ENCODE measurements around the gene TMPRSS13. TPM values are rescaled to one million over a fixed set of nuclear protein-coding genes. Genes with fewer than 3 reads are reported as not detected.

The TMPRSS13 gene
- total and polyA plus RNA-seq, 2 of the 13 experiments (the other 11 are each of a cell fraction or from before 2014, with no cell fraction given): not detected

- Histone ChIP-seq H2AFZ (ENCODE audit: low read length) (no peak overlapping the region), H3K27ac (ENCODE audit: extremely low read length, insufficient read depth, low read length) (no peak overlapping the region), H3K36me3 (replicated peaks in 1 of 2; ENCODE audit: control insufficient read depth in 1 of 2, insufficient read depth in 2 of 2, low read length in 2 of 2) (no peaks in the 10 kb centered on the region), H3K79me2 (ENCODE audit: insufficient read depth, low read length) (no peaks in the 10 kb centered on the region), H3K4me2 (ENCODE audit: low read depth, low read length) (no peak overlapping the region), H3K4me3 (replicated peaks in 1 of 3; ENCODE audit: insufficient read depth in 1 of 3, low read depth in 2 of 3, low read length in 3 of 3) (no peak overlapping the region), H3K9ac (ENCODE audit: insufficient read depth, low read depth, low read length) (no peak overlapping the region), H3K27me3 (ENCODE audit: control insufficient read depth in 1 of 2, insufficient read depth in 2 of 2, low read length in 2 of 2) (peaks cover 2 to 60% of the 10 kb centered on the region in 2 experiments; a peak in 3 of 5 replicates), H3K4me1 (ENCODE audit: insufficient read depth, low read length) (peaks cover 9% of the 10 kb centered on the region), H3K9me3 (ENCODE audit: low read length) (no peaks in the 10 kb centered on the region), H4K20me1 (ENCODE audit: insufficient read depth, low read length) (no peaks in the 10 kb centered on the region)
- BruUV-seq (replicated peaks): no TSS peak
- CTCF ChIA-PET (ENCODE audit: low intra/inter-chr PET ratio, low total read pairs): no interaction called here
- FAIRE-seq (no peak), ATAC-seq (no peak), DNase-seq (ENCODE audit: low spot score) (no peak)
- POLR2A ChIA-PET: no interaction called here
- WGBS (ENCODE audit: low lambda C conversion rate): 43% methylated on average over 7 of the region's 7 CpGs
- intact Hi-C loops (cut with micrococcal nuclease; ENCODE audit: unreplicated experiment): no loop called here
- TF ChIP-seq ZNF34 (CRISPR knock-in tag; IDR thresholded peaks at IDR 0.05; ENCODE audit: borderline replicate concordance): no peak
- no peak for TF ChIP-seq ZSCAN5A (CRISPR knock-in tag; IDR thresholded peaks at IDR 0.05; ENCODE audit: borderline replicate concordance)
- no peak for TF ChIP-seq ZKSCAN5 (CRISPR knock-in tag; IDR thresholded peaks at IDR 0.05)
- TF ChIP-seq ZNF484 (CRISPR knock-in tag; IDR thresholded peaks at IDR 0.05; ENCODE audit: borderline replicate concordance, low read depth): no peak
- no peak for TF ChIP-seq AFF4 (CRISPR knock-in tag; IDR thresholded peaks at IDR 0.05)
- in situ Hi-C loops (cut with HindIII; ENCODE audit: extremely low pct_ligation_motif_present, low pct_unique_long_range_greater_than_20kb): no loop called here
These were observed 44.2 kb downstream of the TMPRSS13 start for GRCh38 chr11:117884994-117885393.

All from HepG2 (cell line).